Dermis microvascular lymphatic vessel endothelial cell (primary cell): ENCODE measurements around the gene ATG9A. TPM values are rescaled to one million over a fixed set of nuclear protein-coding genes. Genes with fewer than 3 reads are reported as not detected.
"Not testable (repeated sequence)": the region's sequence is repeated elsewhere in the genome, so short reads cannot be mapped to it uniquely, and the experiment has no call there.

Experiments used
- DNase-seq, 2 donors: peaks; one replicate each; pipeline versions ENCODE4 v3.0.0 to v3.0.0-alpha.2; 2010; ENCODE audit warnings: low read depth in 2 of 2
- total RNA-seq: library from RNA; depleted of rRNA; stranded (reverse); fragments of >200 nt; gene quantifications from 2 replicates; pipeline ENCODE4 v1.2.1, GENCODE V29; 2014

The ATG9A gene
- total RNA-seq, 1 donor from 2014 or later, result 34.5 TPM

- DNase-seq, result no peak
These were observed 23.5 kb downstream of the ATG9A start for GRCh38 chr2:219205981-219206327.

- DNase-seq, result no peak
These were observed 24.3 kb downstream of the ATG9A start for GRCh38 chr2:219205165-219205538.

GRCh38 chr2:219204425-219205164 lies 24.8 kb downstream of the ATG9A start:
- no peak for DNase-seq

GRCh38 chr2:219201331-219201730 lies 28.1 kb downstream of the ATG9A start:
- not testable (repeated sequence) for DNase-seq

- not testable (repeated sequence) for DNase-seq
These were observed 28.7 kb downstream of the ATG9A start for GRCh38 chr2:219200502-219201326.

- no peak for DNase-seq
These were observed 29.8 kb downstream of the ATG9A start for GRCh38 chr2:219199470-219200211.

- DNase-seq, result no peak
These were observed 30.5 kb downstream of the ATG9A start for GRCh38 chr2:219198974-219199373.

GRCh38 chr2:219197388-219197787 lies 32.0 kb downstream of the ATG9A start:
- DNase-seq, result no peak

- DNase-seq, result no peak
These were observed 42.5 kb downstream of the ATG9A start for GRCh38 chr2:219186754-219187456.

GRCh38 chr2:219184121-219184520 lies 45.3 kb downstream of the ATG9A start:
- no peak for DNase-seq

- no peak for DNase-seq
These were observed 46.2 kb downstream of the ATG9A start for GRCh38 chr2:219183151-219183772.

GRCh38 chr2:219182331-219183150 lies 46.9 kb downstream of the ATG9A start:
- DNase-seq, result no peak

GRCh38 chr2:219181531-219181930 lies 47.9 kb downstream of the ATG9A start:
- DNase-seq, result no peak

- DNase-seq, result no peak
These were observed 48.5 kb downstream of the ATG9A start for GRCh38 chr2:219180961-219181360.

- DNase-seq, result no peak
These were observed 49.6 kb downstream of the ATG9A start for GRCh38 chr2:219179601-219180465.

- DNase-seq, result peak in 1 of 2 donors; percentile 45
These were observed 50.9 kb downstream of the ATG9A start for GRCh38 chr2:219178377-219179175.

GRCh38 chr2:219177552-219178376 lies 51.7 kb downstream of the ATG9A start, which contains the start of gene RETREG2:
TSS of gene RETREG2 (plus strand) at chr2:219178275. CDS start at chr2:219178353, 78 bp downstream.
- peak; percentile 73 to 95 for DNase-seq
